GM06990 (cell line): ENCODE results near the gene ITGA2B.
"Not testable (repeated sequence)": the region's sequence is repeated elsewhere in the genome, so short reads cannot be mapped to it uniquely, and the experiment has no call there.

ENCODE experiments used
- DNase-seq: peaks from one replicate; pipeline ENCODE4 v3.0.0-alpha.2; 2011; ENCODE audit not compliant: insufficient read length; ENCODE audit errors: extremely low read depth
- H3K27me3 ChIP-seq: replicated peaks from 2 replicates; pipeline ENCODE4 v1.6.0; 2011; ENCODE audit warnings: low read length; ENCODE audit not compliant: control insufficient read depth, insufficient read depth
- H3K36me3 ChIP-seq: 2 replicates; pipeline ENCODE4 v1.5.1; 2011; ENCODE audit warnings: low read length; ENCODE audit not compliant: control insufficient read depth, insufficient read depth
- H3K4me3 ChIP-seq: replicated peaks from 2 replicates; pipeline ENCODE4 v1.5.1; 2011; ENCODE audit warnings: low read depth, mild to moderate bottlenecking, control low read depth, low read length
- CTCF ChIP-seq: IDR thresholded peaks from 2 replicates; pipeline ENCODE4 v1.5.1; 2011; ENCODE audit warnings: low read length, control low read depth, mild to moderate bottlenecking, inconsistent platforms; ENCODE audit not compliant: insufficient read depth, poor library complexity, severe bottlenecking

ITGA2B gene

GRCh38 chr17:44396946-44397345, 7.5 kb upstream of the ITGA2B start:
- no peak overlapping the region for H3K4me3 ChIP-seq
- H3K36me3 ChIP-seq: peaks cover 22% of the 10 kb centered on the region
- TF ChIP-seq CTCF: no peak
- DNase-seq: no peak
- H3K27me3 ChIP-seq: no peaks in the 10 kb centered on the region

GRCh38 chr17:44394833-44395232, 5.4 kb upstream of the ITGA2B start:
- no peak for TF ChIP-seq CTCF
- no peak for DNase-seq
- no peaks in the 10 kb centered on the region for H3K27me3 ChIP-seq
- H3K36me3 ChIP-seq: peaks cover 14% of the 10 kb centered on the region
- no peak overlapping the region for H3K4me3 ChIP-seq

GRCh38 chr17:44394112-44394511, 4.7 kb upstream of the ITGA2B start:
- not testable (repeated sequence) for DNase-seq, H3K27me3 ChIP-seq, H3K4me3 ChIP-seq
- H3K36me3 ChIP-seq: peaks cover 13% of the 10 kb centered on the region

- no peak overlapping the region for H3K4me3 ChIP-seq
- H3K36me3 ChIP-seq: no peaks in the 10 kb centered on the region
- DNase-seq: no peak
- no peaks in the 10 kb centered on the region for H3K27me3 ChIP-seq
- no peak for TF ChIP-seq CTCF
Measured at GRCh38 chr17:44390250-44390870, 911 bp upstream of the ITGA2B start.

- no peak for DNase-seq
- Histone ChIP-seq H3K36me3 (no peaks in the 10 kb centered on the region), H3K4me3 (no peak overlapping the region), H3K27me3 (no peaks in the 10 kb centered on the region)
- TF ChIP-seq CTCF: no peak
Measured at GRCh38 chr17:44389723-44390202, 314 bp upstream of the ITGA2B start.

- no peak for DNase-seq
- Histone ChIP-seq H3K36me3 (no peaks in the 10 kb centered on the region), H3K27me3 (no peaks in the 10 kb centered on the region; the same call in 1 of the 2 replicates), H3K4me3 (no peak overlapping the region)
- no peak for TF ChIP-seq CTCF
Measured at GRCh38 chr17:44387804-44388203, 1.6 kb downstream of the ITGA2B start.
